WI38 (cell line): Measurements from ENCODE around the gene LAMTOR5.
"Not testable (repeated sequence)": the region's sequence is repeated elsewhere in the genome, so short reads cannot be mapped to it uniquely, and the experiment has no call there.

Experiments used
- H3K4me3 ChIP-seq: 2 replicates; pipeline ENCODE4 v1.5.1; 2011; ENCODE audit warnings: low read depth, mild to moderate bottlenecking, control low read depth, low read length
- CTCF ChIP-seq: IDR thresholded peaks from 2 replicates; pipeline ENCODE4 v1.5.1; 2012; ENCODE audit warnings: low read depth, mild to moderate bottlenecking, control low read depth, low read length

LAMTOR5 gene

GRCh38 chr1:110426854-110427253 is 19.4 kb upstream of the LAMTOR5 start:
- H3K4me3 ChIP-seq = no peak overlapping the region
- no peak for TF ChIP-seq CTCF

GRCh38 chr1:110425612-110426152 is 18.2 kb upstream of the LAMTOR5 start:
- no peak for TF ChIP-seq CTCF
- no peak overlapping the region for H3K4me3 ChIP-seq

GRCh38 chr1:110424699-110425611 is 17.5 kb upstream of the LAMTOR5 start:
- no peak for TF ChIP-seq CTCF
- no peak overlapping the region for H3K4me3 ChIP-seq

GRCh38 chr1:110420874-110421793 is 13.6 kb upstream of the LAMTOR5 start:
- no peak for TF ChIP-seq CTCF
- H3K4me3 ChIP-seq = no peak overlapping the region

- TF ChIP-seq CTCF = no peak
Observed at GRCh38 chr1:110420023-110420662, 12.6 kb upstream of the LAMTOR5 start.

GRCh38 chr1:110418729-110419128 is 11.2 kb upstream of the LAMTOR5 start:
- no peak overlapping the region for H3K4me3 ChIP-seq
- no peak for TF ChIP-seq CTCF

More at GRCh38 chr1:110420023-110420662, 12.6 kb upstream of the LAMTOR5 start:
- H3K4me3 ChIP-seq = no peak overlapping the region

GRCh38 chr1:110413045-110413444 is 5.6 kb upstream of the LAMTOR5 start:
- not testable (repeated sequence) for H3K4me3 ChIP-seq
